GM12878 (cell line): Measurements from ENCODE around the gene PRRX2. TPM values are rescaled to one million over a fixed set of nuclear protein-coding genes. Genes with fewer than 3 reads are reported as not detected.

Source experiments
- ATAC-seq: fragments of 200-7000 bp; cut with Tn5 transposase; 3 replicates; pipeline ENCODE4 v1.9.1; 2020; ENCODE audit warnings: mild to moderate bottlenecking, moderate library complexity
- BruUV-seq: library from RNA; stranded (reverse); fragments of 400-500 nt; replicated peaks from 2 replicates; lab custom pipeline; 2021; lab: Mats Ljungman, UMichigan
- CTCF ChIA-PET: fragments of 300-600 bp; sonication (Branson Sonifier 250); formaldehyde crosslinking; extraction: SDS; loops from one replicate; lab custom pipeline; 2021; ENCODE audit warnings: inconsistent platforms; lab: Yijun Ruan, JAX
- POLR2A ChIA-PET: fragments of 350-600 bp; formaldehyde crosslinking; extraction: SDS; loops from one replicate; lab custom pipeline; 2021; ENCODE audit warnings: inconsistent platforms; lab: Charles Lee
- RAD21 ChIA-PET: fragments of 300-600 bp; sonication (Branson Sonifier 250); formaldehyde crosslinking; loops from one replicate; lab custom pipeline; 2023; ENCODE audit warnings: antibody characterized with exemption; ENCODE audit not compliant: unreplicated experiment; lab: Charles Lee
- SMC1A ChIA-PET: fragments of 300-600 bp; sonication (Branson Sonifier 250); formaldehyde crosslinking; loops from one replicate; lab custom pipeline; 2023; ENCODE audit not compliant: unreplicated experiment, uncharacterized antibody; lab: Charles Lee
- DNase-seq: peaks from one replicate; pipeline ENCODE4 v3.0.0-alpha.2; 2011; ENCODE audit warnings: low read depth, low spot score
- FAIRE-seq: peaks from 3 replicates; lab custom pipeline; 2011; peaks lifted over from hg19 to GRCh38; lab: Jason Lieb, UNC
- H2AFZ ChIP-seq: 2 replicates; pipeline ENCODE4 v1.6.0; 2011; ENCODE audit warnings: low read depth, low read length, control low read depth; ENCODE audit not compliant: control insufficient read depth
- H3K27ac ChIP-seq: 2 replicates; pipeline ENCODE4 v1.5.1; 2011; ENCODE audit warnings: control low read depth; ENCODE audit not compliant: control insufficient read depth, insufficient read depth
- H3K27me3 ChIP-seq, 2 experiments: replicated peaks in 1 of 2; 2 replicates each; pipeline versions ENCODE4 v1.6.0 to v1.6.1; 2011; ENCODE audit warnings: low read length in 1 of 2; ENCODE audit not compliant: control insufficient read depth in 2 of 2, insufficient read depth in 2 of 2
- H3K36me3 ChIP-seq, 2 experiments: 2 replicates each; pipeline ENCODE4 v1.5.1; 2011; ENCODE audit warnings: low read length in 1 of 2; ENCODE audit not compliant: control insufficient read depth in 2 of 2, insufficient read depth in 2 of 2
- H3K4me1 ChIP-seq: 2 replicates; pipeline ENCODE4 v1.6.1; 2011; ENCODE audit warnings: mild to moderate bottlenecking, low read length, moderate library complexity, mixed read lengths; ENCODE audit not compliant: control insufficient read depth, insufficient read depth
- H3K4me2 ChIP-seq: 2 replicates; pipeline ENCODE4 v1.6.0; 2011; ENCODE audit warnings: control low read depth; ENCODE audit not compliant: control insufficient read depth, insufficient read depth
- H3K4me3 ChIP-seq: fragments of 200-600 bp; sonication (generic); 2 replicates; pipeline ENCODE4 v1.5.1; 2016
- H3K79me2 ChIP-seq: 2 replicates; pipeline ENCODE4 v1.6.0; 2011; ENCODE audit warnings: low read length; ENCODE audit not compliant: control insufficient read depth, insufficient read depth
- H3K9ac ChIP-seq: 2 replicates; pipeline ENCODE4 v1.8.0; 2011; ENCODE audit warnings: low read length, control low read depth, mixed read lengths; ENCODE audit not compliant: control insufficient read depth, insufficient read depth
- H3K9me3 ChIP-seq: replicated peaks from 3 replicates; pipeline ENCODE4 v1.5.1; 2011; ENCODE audit warnings: mild to moderate bottlenecking, low read length; ENCODE audit not compliant: control insufficient read depth, insufficient read depth
- H4K20me1 ChIP-seq: 2 replicates; pipeline ENCODE4 v1.6.0; 2011; ENCODE audit not compliant: control insufficient read depth, insufficient read depth
- IKZF2 ChIP-seq, 2 experiments: fragments of 450-650 bp; IDR thresholded peaks; 2 replicates each; pipeline ENCODE4 v1.6.1; 2017; ENCODE audit warnings: mild to moderate bottlenecking in 2 of 2, moderate library complexity in 2 of 2
- NKRF ChIP-seq: fragments of 450-650 bp; conservative IDR thresholded peaks from 2 replicates; pipeline ENCODE4 v1.6.1; 2017; ENCODE audit warnings: mild to moderate bottlenecking, moderate library complexity
- RAD51 ChIP-seq: fragments of 450-650 bp; IDR thresholded peaks from 2 replicates; pipeline ENCODE4 v1.6.1; 2016; ENCODE audit warnings: moderate library complexity, mild to moderate bottlenecking, inconsistent platforms
- SIX5 ChIP-seq: IDR thresholded peaks from 2 replicates; pipeline ENCODE4 v1.6.1; 2011; ENCODE audit warnings: mild to moderate bottlenecking, low read depth, low read length, moderate library complexity; ENCODE audit not compliant: severe bottlenecking
- USF2 ChIP-seq: IDR thresholded peaks from 2 replicates; pipeline ENCODE4 v1.6.1; 2011; ENCODE audit warnings: low read depth, low read length, improper control_type of control experiment, borderline replicate concordance
- ZNF217 ChIP-seq: fragments of 450-650 bp; IDR thresholded peaks from 2 replicates; pipeline ENCODE4 v1.6.1; 2017; ENCODE audit warnings: antibody characterized with exemption, mild to moderate bottlenecking
- ZNF24 ChIP-seq: fragments of 450-650 bp; IDR thresholded peaks from 2 replicates; pipeline ENCODE4 v1.6.1; 2017; ENCODE audit warnings: antibody characterized with exemption, mild to moderate bottlenecking
- WGBS: methylation state at CpG from one replicate; pipeline ENCODE4 v1.1.6; 2016; ENCODE audit warnings: low lambda C conversion rate; ENCODE audit not compliant: insufficient replicate concordance, insufficient coverage; ENCODE audit errors: missing lambda C conversion rate; 5-methylcytosine and 5-hydroxymethylcytosine counted together
- in situ Hi-C: fragments of 300-500 bp; cut with MboI; formaldehyde crosslinking; loops from 9 replicates; pipeline ENCODE4 v1.14.3; 2018; ENCODE audit warnings: mixed read lengths
- intact Hi-C: fragments of 100-400 bp; cut with micrococcal nuclease; formaldehyde crosslinking; loops from one replicate; pipeline ENCODE4 v1.14.2; 2022; ENCODE audit not compliant: unreplicated experiment
- polyA plus RNA-seq, 11 experiments: library from polyadenylated mRNA; depleted of rRNA in 4 of 11; unstranded in 6 of 11; stranded (reverse) in 5 of 11; fragments of >200 nt; fragmentation: Nextera tagmentation in 4 of 11; fragmentation: Illumina TruSeq in 1 of 11; extraction: Ambion mirVana in 4 of 11; extraction: Trizol in 1 of 11; gene quantifications; 1 replicate in 1 of 11; 2 replicates in 10 of 11; pipeline versions ENCODE4 v1.2.1 to v1.2.3, GENCODE V29; 2011 to 2016; ENCODE audit warnings: inconsistent platforms in 2 of 11, missing spikeins in 2 of 11, low read depth in 1 of 11
- total RNA-seq, 4 experiments: library from RNA; depleted of rRNA in 3 of 4; stranded (reverse); fragments of >200 nt in 3 of 4; fragmentation: Illumina TruSeq in 1 of 4; extraction: Trizol in 1 of 4; gene quantifications; 2 replicates each; pipeline versions ENCODE4 v1.2.1 to v1.2.3, GENCODE V29; 2013 to 2021

Gene PRRX2
- total and polyA plus RNA-seq, 10 of the 15 experiments (the other 5 are each of a cell fraction or from before 2014, with no cell fraction given), result not detected

DNA sequence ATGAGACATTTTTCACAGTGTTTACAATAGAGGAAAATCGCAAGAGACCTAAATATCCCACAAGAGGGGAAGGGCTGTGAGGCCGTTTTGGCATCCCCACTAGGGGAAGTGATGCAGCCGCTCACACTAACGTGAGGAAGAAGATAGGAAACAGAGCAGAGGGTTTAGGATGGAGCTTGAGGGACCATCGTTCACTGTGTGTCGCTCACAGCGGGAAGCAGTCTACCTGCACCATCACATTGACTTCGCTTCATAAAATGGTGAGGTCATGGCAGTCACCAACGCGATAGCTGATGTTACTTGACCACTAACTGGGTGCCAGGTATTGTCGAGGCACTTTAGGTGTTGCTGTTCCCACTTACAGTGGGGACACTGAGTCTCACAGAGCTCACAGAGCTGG, 35.6 kb downstream of the PRRX2 start (continued):
- TF ChIP-seq NKRF (no peak), RAD51 (no peak), USF2 (no peak), ZNF24 (no peak), SIX5 (no peak)
- TF ChIP-seq, all 136 proteins: peak for 0

DNA sequence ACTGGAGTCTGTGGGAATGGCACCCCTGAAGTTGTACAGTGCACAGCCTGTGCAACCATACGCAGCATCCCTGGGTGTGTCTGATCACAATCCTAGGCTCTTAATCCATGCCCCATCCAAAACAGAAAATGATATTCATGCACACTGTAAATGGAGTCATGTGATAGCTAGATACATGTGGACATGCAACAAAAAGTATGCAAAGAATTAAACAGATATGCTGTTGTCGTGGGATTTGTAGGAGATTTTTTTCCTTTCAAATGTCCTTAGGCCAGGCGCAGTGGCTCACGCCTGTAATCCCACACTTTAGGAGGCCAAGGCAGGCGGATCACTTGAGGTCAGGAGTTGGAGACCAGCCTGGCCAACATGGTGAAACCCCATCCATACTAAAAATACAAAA, 36.1 kb downstream of the PRRX2 start:
- ATAC-seq (no peak), FAIRE-seq (no peak), DNase-seq (no peak)
- H2AFZ ChIP-seq, result no peak overlapping the region
- WGBS, result 47% methylated on average over 5 of the region's 5 CpGs
- intact Hi-C loops (no loop called here), in situ Hi-C loops (no loop called here)
- H3K36me3 ChIP-seq, result no peaks in the 10 kb centered on the region
- TF ChIP-seq IKZF2 (IDR thresholded peaks at IDR 0.05) (no peak), ZNF217 (no peak)
- no peak overlapping the region for H3K4me3 ChIP-seq
- BruUV-seq, result no TSS peak
- no peaks in the 10 kb centered on the region for H4K20me1 ChIP-seq
- POLR2A ChIA-PET, result no interaction called here
- SMC1A ChIA-PET, result no interaction called here
- H3K9ac ChIP-seq, result no peak overlapping the region
- H3K79me2 ChIP-seq, result no peaks in the 10 kb centered on the region
- no peaks in the 10 kb centered on the region for H3K4me1 ChIP-seq
- RAD21 ChIA-PET, result no interaction called here
- CTCF ChIA-PET, result no interaction called here
- peaks cover 0 to 5% of the 10 kb centered on the region in 2 experiments; a peak in 3 of 4 replicates for H3K27me3 ChIP-seq
- H3K9me3 ChIP-seq, result no peaks in the 10 kb centered on the region
- no peak overlapping the region for H3K27ac ChIP-seq
- H3K4me2 ChIP-seq, result no peak overlapping the region
